HCT116 (cell line): ENCODE data around the gene TIMM50. TPM values are rescaled to one million over a fixed set of nuclear protein-coding genes. Genes with fewer than 3 reads are reported as not detected.

ENCODE experiments used
- ATAC-seq: fragments of 200-7000 bp; cut with Tn5 transposase; 2 replicates; pipeline ENCODE4 v1.9.1; 2020; ENCODE audit warnings: mild to moderate bottlenecking, moderate library complexity
- BruUV-seq: library from RNA; stranded (reverse); fragments of 400-500 nt; replicated peaks from 2 replicates; lab custom pipeline; 2021; lab: Mats Ljungman, UMichigan
- CTCF ChIA-PET: fragments of 300-600 bp; sonication (Branson Sonifier 250); formaldehyde crosslinking; loops from one replicate; lab custom pipeline; 2021; ENCODE audit warnings: antibody characterized with exemption; lab: Charles Lee
- POLR2A ChIA-PET: fragments of 300-600, 350-600 bp; sonication (Branson Sonifier 250); formaldehyde crosslinking; loops from one replicate; lab custom pipeline; 2021; ENCODE audit warnings: antibody characterized with exemption; lab: Charles Lee
- RAD21 ChIA-PET, 2 experiments: fragments of 300-600 bp; sonication (Branson Sonifier 250); formaldehyde crosslinking; loops; one replicate each; lab custom pipeline; 2023; ENCODE audit warnings: low total read pairs in 2 of 2; ENCODE audit not compliant: uncharacterized antibody in 2 of 2, unreplicated experiment in 2 of 2, low non-redundant PET in 1 of 2; lab: Charles Lee
- DNase-seq: peaks from one replicate; pipeline ENCODE4 v3.0.0-alpha.2; 2010; ENCODE audit warnings: low read depth, low spot score
- H2AFZ ChIP-seq: fragments of 200-600 bp; shearing (Covaris generic), sonication (generic); 2 replicates; pipeline ENCODE4 v1.6.1; 2017; ENCODE audit warnings: low read depth, mixed run types, mixed read lengths, antibody characterized with exemption, low read length; ENCODE audit not compliant: poor library complexity, severe bottlenecking
- H3K27ac ChIP-seq: 2 replicates; pipeline ENCODE4 v1.5.1; 2012; ENCODE audit warnings: low read depth, low read length
- H3K27me3 ChIP-seq: fragments of 200-600 bp; sonication (generic); 2 replicates; pipeline ENCODE4 v1.6.1; 2016; ENCODE audit warnings: mixed run types, low read length, mixed read lengths; ENCODE audit not compliant: insufficient read depth
- H3K36me3 ChIP-seq, 2 experiments: fragments of 200-500 bp in 1 of 2; fragments of 200-600 bp in 1 of 2; sonication (Bioruptor generic) in 1 of 2; sonication (generic) in 1 of 2; 2 replicates each; pipeline versions ENCODE4 v1.5.1 to v1.6.1; 2014 to 2016; ENCODE audit warnings: low read length in 2 of 2, inconsistent platforms in 1 of 2, mixed read lengths in 1 of 2, mixed run types in 1 of 2; ENCODE audit not compliant: insufficient read depth in 2 of 2, control insufficient read depth in 1 of 2
- H3K4me1 ChIP-seq, 2 experiments: fragments of 200-600 bp in 1 of 2; sonication (generic) in 1 of 2; 2 replicates each; pipeline versions ENCODE4 v1.5.1 to v1.6.1; 2012 to 2017; ENCODE audit warnings: low read length in 2 of 2, inconsistent platforms in 1 of 2, mild to moderate bottlenecking in 1 of 2, mixed read lengths in 1 of 2, mixed run types in 1 of 2, moderate library complexity in 1 of 2; ENCODE audit not compliant: insufficient read depth in 2 of 2, control insufficient read depth in 1 of 2
- H3K4me2 ChIP-seq: fragments of 200-600 bp; sonication (generic); 2 replicates; pipeline ENCODE4 v1.6.1; 2017; ENCODE audit warnings: mixed run types, low read length, mixed read lengths
- H3K4me3 ChIP-seq, 2 experiments: fragments of 200-600 bp in 1 of 2; sonication (generic) in 1 of 2; replicated peaks in 1 of 2; 2 replicates each; pipeline ENCODE4 v1.5.1; 2011 to 2016; ENCODE audit warnings: low read length in 2 of 2, control low read depth in 1 of 2, low read depth in 1 of 2, mild to moderate bottlenecking in 1 of 2, mixed read lengths in 1 of 2, mixed run types in 1 of 2
- H3K79me2 ChIP-seq: fragments of 200-600 bp; sonication (generic); 2 replicates; pipeline ENCODE4 v1.6.1; 2017; ENCODE audit warnings: mild to moderate bottlenecking, mixed run types, low read length, moderate library complexity, mixed read lengths; ENCODE audit not compliant: insufficient read depth
- H3K9ac ChIP-seq: fragments of 200-600 bp; sonication (generic); 2 replicates; pipeline ENCODE4 v1.6.1; 2016; ENCODE audit warnings: low read length, mixed read lengths
- H3K9me2 ChIP-seq: fragments of 200-600 bp; sonication (generic), shearing (Covaris generic); 2 replicates; pipeline ENCODE4 v1.6.1; 2017; ENCODE audit warnings: mixed run types, mild to moderate bottlenecking, moderate library complexity; ENCODE audit not compliant: insufficient read depth
- H3K9me3 ChIP-seq, 2 experiments: fragments of 200-500 bp in 1 of 2; fragments of 200-600 bp in 1 of 2; sonication (Bioruptor generic) in 1 of 2; sonication (generic) in 1 of 2; 2 replicates each; pipeline ENCODE4 v1.6.1; 2014 to 2017; ENCODE audit warnings: low read length in 2 of 2, mixed read lengths in 2 of 2, inconsistent platforms in 1 of 2, low read depth in 1 of 2, mild to moderate bottlenecking in 1 of 2, mixed run types in 1 of 2, moderate library complexity in 1 of 2; ENCODE audit not compliant: control insufficient read depth in 1 of 2, insufficient read depth in 1 of 2
- H4K20me1 ChIP-seq: fragments of 200-600 bp; sonication (generic), shearing (Covaris generic); 2 replicates; pipeline ENCODE4 v1.6.1; 2017; ENCODE audit warnings: mixed run types, mild to moderate bottlenecking, moderate library complexity; ENCODE audit not compliant: insufficient read depth
- CEBPB ChIP-seq: IDR thresholded peaks from 2 replicates; pipeline ENCODE4 v1.6.1; 2012; ENCODE audit warnings: low read depth
- EGR1 ChIP-seq: IDR thresholded peaks from 2 replicates; pipeline ENCODE4 v1.6.1; 2012; ENCODE audit warnings: low read depth
- EZH2 ChIP-seq: fragments of 200-600 bp; sonication (generic); IDR thresholded peaks from 2 replicates; pipeline ENCODE4 v1.6.1; 2017; ENCODE audit warnings: antibody characterized with exemption, mixed run types
- EZH2phosphoT487 ChIP-seq: fragments of 200-600 bp; IDR thresholded peaks from 2 replicates; pipeline ENCODE4 v1.6.1; 2018; ENCODE audit warnings: antibody characterized with exemption, borderline replicate concordance
- JUND ChIP-seq: IDR thresholded peaks from 2 replicates; pipeline ENCODE4 v1.6.1; 2012
- POLR2A ChIP-seq: IDR thresholded peaks from 2 replicates; pipeline ENCODE4 v1.7.0; 2011; ENCODE audit warnings: borderline replicate concordance; ENCODE audit not compliant: insufficient read depth, insufficient read length; ENCODE audit errors: extremely low read depth
- POLR2AphosphoS5 ChIP-seq: IDR thresholded peaks from 2 replicates; pipeline ENCODE4 v1.6.1; 2011; ENCODE audit warnings: mild to moderate bottlenecking, low read depth, low read length, moderate library complexity
- TCF7L2 ChIP-seq: IDR thresholded peaks from 2 replicates; pipeline ENCODE4 v1.7.0; 2011; ENCODE audit warnings: borderline replicate concordance, inconsistent platforms; ENCODE audit not compliant: insufficient read depth, insufficient read length; ENCODE audit errors: extremely low read depth
- YY1 ChIP-seq: IDR thresholded peaks from 2 replicates; pipeline ENCODE4 v1.6.1; 2011; ENCODE audit warnings: low read length, low read depth, moderate library complexity, mild to moderate bottlenecking; ENCODE audit not compliant: insufficient replicate concordance; ENCODE audit errors: extremely low read depth
- ZFX ChIP-seq: fragments of 450-650 bp; IDR thresholded peaks from 2 replicates; pipeline ENCODE4 v1.6.1; 2017
- ZNF274 ChIP-seq: fragments of 200-500 bp; sonication (Bioruptor generic); IDR thresholded peaks from 2 replicates; pipeline ENCODE4 v1.6.1; 2014; ENCODE audit warnings: mild to moderate bottlenecking, low read depth, low read length, inconsistent platforms
- intact Hi-C: fragments of 100-400 bp; cut with micrococcal nuclease; formaldehyde crosslinking; loops from 2 replicates; pipeline ENCODE4 v1.10.0; 2022
- total RNA-seq: library from RNA; stranded (reverse); gene quantifications from one replicate; pipeline ENCODE4 v1.2.1, GENCODE V29; 2021; ENCODE audit not compliant: unreplicated experiment
- TF ChIP-seq, protein P1 (sequence below): IDR thresholded peaks from 2 replicates; pipeline ENCODE4 v1.6.1; 2012
- TF ChIP-seq, protein P2 (sequence below): IDR thresholded peaks from 2 replicates; pipeline ENCODE4 v1.6.1; 2012

The TIMM50 gene
- total RNA-seq, 1 experiment from 2014 or later, result 111 TPM

- no peak overlapping the region for H3K9ac ChIP-seq
- no peak overlapping the region for H3K27ac ChIP-seq
- ATAC-seq, result no peak
- H3K27me3 ChIP-seq, result no peaks in the 10 kb centered on the region
- H3K9me3 ChIP-seq, result no peaks in the 10 kb centered on the region
- intact Hi-C loops, result no loop called here
- H3K79me2 ChIP-seq, result no peaks in the 10 kb centered on the region
- ChIA-PET RAD21 (no interaction called here), CTCF (interaction anchor here (0.6 to 0.9 kb wide), 2 partner anchors 8 to 46 kb away, joined by 3 read pairs; partner anchors contain the start of gene EID2B), POLR2A (interaction anchor here (1.3 kb wide), 1 partner anchor 89 kb away, joined by 3 read pairs; the partner anchor contains the start of gene RPS16)
- no peaks in the 10 kb centered on the region for H4K20me1 ChIP-seq
- no peak overlapping the region for H3K4me2 ChIP-seq
- H3K9me2 ChIP-seq, result no peaks in the 10 kb centered on the region
- no peak for DNase-seq
- no TSS peak for BruUV-seq
- TF ChIP-seq, protein P1, sequence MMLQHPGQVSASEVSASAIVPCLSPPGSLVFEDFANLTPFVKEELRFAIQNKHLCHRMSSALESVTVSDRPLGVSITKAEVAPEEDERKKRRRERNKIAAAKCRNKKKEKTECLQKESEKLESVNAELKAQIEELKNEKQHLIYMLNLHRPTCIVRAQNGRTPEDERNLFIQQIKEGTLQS, result no peak
- H3K4me1 ChIP-seq, result no peaks in the 10 kb centered on the region
- H3K4me3 ChIP-seq, result no peak overlapping the region
- H2AFZ ChIP-seq, result no peak overlapping the region
- H3K36me3 ChIP-seq, result no peaks in the 10 kb centered on the region
These were observed 43.9 kb downstream of the TIMM50 start for GRCh38 chr19:39524495-39524894.

DNA sequence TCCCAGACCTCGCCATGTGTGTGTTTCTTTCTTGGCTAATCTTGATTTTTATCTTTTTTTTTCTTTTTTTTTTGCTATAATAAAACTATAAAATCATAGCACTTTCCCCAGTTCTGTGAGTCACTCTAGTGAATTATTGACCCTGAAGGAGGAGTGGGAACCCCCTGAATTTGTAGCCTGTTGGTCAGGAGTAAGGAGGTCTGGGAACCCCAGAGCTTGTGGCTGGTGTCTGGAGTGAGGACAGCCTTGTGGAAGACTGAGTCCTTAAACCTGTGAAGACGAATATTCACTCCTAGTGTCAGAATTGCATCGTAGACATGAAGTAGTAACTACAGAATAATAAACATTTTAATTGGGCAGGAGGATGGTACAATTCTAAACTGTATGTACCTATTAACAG lies 44.6 kb downstream of the TIMM50 start:
- intact Hi-C loops, result no loop called here
- Histone ChIP-seq H3K36me3 (no peaks in the 10 kb centered on the region), H2AFZ (no peak overlapping the region), H3K27ac (no peak overlapping the region), H3K27me3 (no peaks in the 10 kb centered on the region), H3K4me1 (no peaks in the 10 kb centered on the region), H4K20me1 (no peaks in the 10 kb centered on the region), H3K9ac (no peak overlapping the region), H3K9me2 (no peaks in the 10 kb centered on the region), H3K4me3 (no peak overlapping the region), H3K9me3 (no peaks in the 10 kb centered on the region), H3K4me2 (no peak overlapping the region), H3K79me2 (no peaks in the 10 kb centered on the region)
- RAD21 ChIA-PET, result no interaction called here
- BruUV-seq, result no TSS peak
- TF ChIP-seq ZNF274, result no peak
- TF ChIP-seq EGR1, result no peak
- no peak for TF ChIP-seq POLR2A
- TF ChIP-seq, protein P1, result no peak
- no peak for TF ChIP-seq POLR2AphosphoS5
- TF ChIP-seq, protein P2, sequence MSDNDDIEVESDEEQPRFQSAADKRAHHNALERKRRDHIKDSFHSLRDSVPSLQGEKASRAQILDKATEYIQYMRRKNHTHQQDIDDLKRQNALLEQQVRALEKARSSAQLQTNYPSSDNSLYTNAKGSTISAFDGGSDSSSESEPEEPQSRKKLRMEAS, result no peak
- no peak for TF ChIP-seq EZH2
- no peak for TF ChIP-seq JUND
- TF ChIP-seq YY1, result no peak
- TF ChIP-seq CEBPB, result no peak
- no peak for TF ChIP-seq TCF7L2
- no peak for TF ChIP-seq EZH2phosphoT487
- TF ChIP-seq ZFX, result no peak
- CTCF ChIA-PET, result no interaction called here
- DNase-seq (no peak), ATAC-seq (no peak)
- POLR2A ChIA-PET, result no interaction called here
